Measurements from ENCODE around the gene SEPTIN10. TPM values are rescaled to one million over a fixed set of nuclear protein-coding genes. Genes with fewer than 3 reads are reported as not detected.

SEPTIN10 gene
- total and polyA plus RNA-seq, 2 experiments from 2014 or later = 52.3 to 85.1 TPM

DNA sequence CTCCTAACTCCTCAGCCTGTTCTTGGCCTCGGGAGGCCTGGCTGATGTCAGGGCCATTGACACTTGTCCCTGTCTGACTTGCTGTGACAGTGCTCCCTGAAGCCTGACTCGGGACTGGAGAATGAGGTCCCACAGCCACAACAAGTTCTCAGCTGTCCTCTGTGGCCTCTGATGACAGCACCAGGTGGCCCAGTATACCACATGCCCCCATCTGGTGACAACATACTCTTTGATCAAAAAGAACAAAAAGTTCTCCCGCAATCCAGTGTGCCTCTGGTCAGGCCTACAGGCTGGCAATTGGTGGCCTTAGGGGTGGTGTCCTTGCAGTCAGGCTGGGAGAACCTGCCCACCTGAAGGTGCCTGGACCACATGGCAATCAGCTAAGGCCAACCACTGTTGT, 102.6 kb downstream of the SEPTIN10 start:
- Histone ChIP-seq H2AFZ (no peak overlapping the region), H3K27ac (ENCODE audit: low read depth) (no peak overlapping the region), H3K9me2 (ENCODE audit: insufficient read depth) (no peaks in the 10 kb centered on the region), H3K4me3 (no peak overlapping the region), H3K4me2 (no peak overlapping the region), H3K36me3 (ENCODE audit: insufficient read depth) (no peaks in the 10 kb centered on the region), H3K79me2 (replicated peaks; ENCODE audit: insufficient read depth) (no peaks in the 10 kb centered on the region), H3K27me3 (ENCODE audit: insufficient read depth) (no peaks in the 10 kb centered on the region), H4K20me1 (replicated peaks; ENCODE audit: insufficient read depth) (no peaks in the 10 kb centered on the region), H3K4me1 (ENCODE audit: insufficient read depth) (no peaks in the 10 kb centered on the region), H3F3A (replicated peaks; ENCODE audit: low read depth) (no peaks in the 10 kb centered on the region)
- Mint-ChIP-seq H3K4me3 (no peak overlapping the region), H3K4me1 (no peaks in the 10 kb centered on the region), H3K9me3 (no peaks in the 10 kb centered on the region), H3K27me3 (ENCODE audit: insufficient read depth, low read depth, poor library complexity) (peaks cover 14% of the 10 kb centered on the region), H3K27ac (no peak overlapping the region), H3K36me3 (ENCODE audit: low read depth) (no peaks in the 10 kb centered on the region)
- ATAC-seq (no peak), DNase-seq (ENCODE audit: low spot score) (no peak)
- TF ChIP-seq POLR2AphosphoS5 (IDR thresholded peaks at IDR 0.05; ENCODE audit: low read depth) (no peak), REST (IDR thresholded peaks at IDR 0.05; ENCODE audit: unreplicated experiment) (no peak), EZH2phosphoT487 (IDR thresholded peaks at IDR 0.05; ENCODE audit: unreplicated experiment) (no peak), JUNB (IDR thresholded peaks at IDR 0.05; ENCODE audit: unreplicated experiment) (no peak), ZNF114 (CRISPR knock-in tag; IDR thresholded peaks at IDR 0.05) (no peak), CREB1 (CRISPR knock-in tag; IDR thresholded peaks at IDR 0.05; ENCODE audit: low read depth) (no peak), NANOG (IDR thresholded peaks at IDR 0.05; ENCODE audit: borderline replicate concordance) (no peak)

DNA sequence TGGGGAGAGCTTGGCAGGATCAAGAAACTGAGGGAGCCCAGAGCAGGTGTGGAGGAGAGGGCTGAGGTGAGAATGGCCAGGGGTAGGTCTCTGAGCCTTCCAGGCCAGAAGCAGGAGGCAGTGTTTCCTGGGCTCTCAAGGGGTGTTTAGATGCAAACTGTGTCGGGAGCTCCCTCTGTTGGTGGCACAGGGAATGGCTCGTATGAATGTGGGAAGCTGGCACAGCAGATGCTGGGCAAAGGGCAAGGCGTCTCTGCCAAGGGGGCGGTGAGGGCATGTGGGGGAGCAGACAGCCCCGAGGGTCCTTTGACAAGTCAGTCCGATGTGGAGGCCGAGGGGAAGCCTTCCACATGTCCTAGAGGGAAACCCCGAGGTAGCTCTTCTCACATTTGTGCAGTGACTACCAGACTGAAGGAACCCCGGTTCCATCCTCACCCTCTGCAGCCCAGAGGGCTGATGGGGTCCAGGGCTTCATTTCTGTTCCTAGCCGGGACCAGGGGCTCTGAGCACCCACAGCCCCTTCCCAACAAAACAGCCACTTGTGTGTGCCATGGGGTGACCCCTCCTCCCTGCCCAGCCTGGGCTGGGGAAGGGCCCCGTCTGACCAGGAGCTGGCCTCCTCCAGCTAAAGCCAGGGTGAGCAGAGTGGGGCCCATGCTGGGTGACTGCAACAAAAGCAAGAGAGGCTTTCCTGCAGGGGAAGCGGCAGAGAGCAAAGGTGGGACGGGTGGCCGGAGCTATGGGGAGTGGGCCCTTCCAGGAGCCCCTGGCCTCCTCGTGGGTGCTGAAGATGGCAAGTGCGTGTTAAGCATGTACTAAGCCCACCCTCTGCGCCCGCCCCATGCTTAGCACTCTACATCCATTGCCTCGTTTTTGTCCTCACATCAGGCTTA, 103.4 kb downstream of the SEPTIN10 start:
- ATAC-seq = peak; percentile 93
- Mint-ChIP-seq H3K27me3 (ENCODE audit: insufficient read depth, low read depth, poor library complexity) (peaks cover 12% of the 10 kb centered on the region), H3K27ac (no peak overlapping the region), H3K36me3 (ENCODE audit: low read depth) (no peaks in the 10 kb centered on the region), H3K4me1 (no peaks in the 10 kb centered on the region), H3K4me3 (no peak overlapping the region; the same call in 2 of the 3 replicates), H3K9me3 (no peaks in the 10 kb centered on the region)
- Histone ChIP-seq H3K27ac (ENCODE audit: low read depth) (no peak overlapping the region), H2AFZ (no peak overlapping the region), H3K79me2 (replicated peaks; ENCODE audit: insufficient read depth) (no peaks in the 10 kb centered on the region), H3K36me3 (ENCODE audit: insufficient read depth) (no peaks in the 10 kb centered on the region), H4K20me1 (replicated peaks; ENCODE audit: insufficient read depth) (no peaks in the 10 kb centered on the region), H3K9me2 (ENCODE audit: insufficient read depth) (no peaks in the 10 kb centered on the region), H3K27me3 (ENCODE audit: insufficient read depth) (no peaks in the 10 kb centered on the region), H3K4me2 (no peak overlapping the region), H3F3A (replicated peaks; ENCODE audit: low read depth) (no peaks in the 10 kb centered on the region), H3K4me1 (ENCODE audit: insufficient read depth) (no peaks in the 10 kb centered on the region), H3K4me3 (no peak overlapping the region)
- TF ChIP-seq, protein P1, sequence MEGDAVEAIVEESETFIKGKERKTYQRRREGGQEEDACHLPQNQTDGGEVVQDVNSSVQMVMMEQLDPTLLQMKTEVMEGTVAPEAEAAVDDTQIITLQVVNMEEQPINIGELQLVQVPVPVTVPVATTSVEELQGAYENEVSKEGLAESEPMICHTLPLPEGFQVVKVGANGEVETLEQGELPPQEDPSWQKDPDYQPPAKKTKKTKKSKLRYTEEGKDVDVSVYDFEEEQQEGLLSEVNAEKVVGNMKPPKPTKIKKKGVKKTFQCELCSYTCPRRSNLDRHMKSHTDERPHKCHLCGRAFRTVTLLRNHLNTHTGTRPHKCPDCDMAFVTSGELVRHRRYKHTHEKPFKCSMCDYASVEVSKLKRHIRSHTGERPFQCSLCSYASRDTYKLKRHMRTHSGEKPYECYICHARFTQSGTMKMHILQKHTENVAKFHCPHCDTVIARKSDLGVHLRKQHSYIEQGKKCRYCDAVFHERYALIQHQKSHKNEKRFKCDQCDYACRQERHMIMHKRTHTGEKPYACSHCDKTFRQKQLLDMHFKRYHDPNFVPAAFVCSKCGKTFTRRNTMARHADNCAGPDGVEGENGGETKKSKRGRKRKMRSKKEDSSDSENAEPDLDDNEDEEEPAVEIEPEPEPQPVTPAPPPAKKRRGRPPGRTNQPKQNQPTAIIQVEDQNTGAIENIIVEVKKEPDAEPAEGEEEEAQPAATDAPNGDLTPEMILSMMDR (conservative IDR thresholded peaks at IDR 0.05; ENCODE audit: low read depth in 2 of 2) = peak; percentile 82 to 95
- no peak for TF ChIP-seq EZH2 (IDR thresholded peaks at IDR 0.05; ENCODE audit: low read depth, unreplicated experiment)
- DNase-seq (ENCODE audit: low spot score) = peak; percentile 83
